H9 (cell line): ENCODE data around the gene SCGB2A2. TPM values are rescaled to one million over a fixed set of nuclear protein-coding genes. Genes with fewer than 3 reads are reported as not detected.

Experiments used
- DNase-seq: peaks from one replicate; pipeline ENCODE4 v3.0.0-alpha.2; 2017
- H2AFZ ChIP-seq: one replicate; pipeline ENCODE4 v1.6.1; 2013; ENCODE audit warnings: mild to moderate bottlenecking, low read length, control low read depth, moderate library complexity
- H2AK5ac ChIP-seq: 2 replicates; pipeline ENCODE4 v1.6.1; 2013; ENCODE audit warnings: low read length, control low read depth, mixed read lengths; ENCODE audit not compliant: insufficient read length
- H2BK120ac ChIP-seq: one replicate; pipeline ENCODE4 v1.6.1; 2013; ENCODE audit warnings: low read depth, mild to moderate bottlenecking, low read length, control low read depth, inconsistent platforms; ENCODE audit not compliant: poor library complexity, severe bottlenecking
- H2BK12ac ChIP-seq: 2 replicates; pipeline ENCODE4 v1.6.1; 2013; ENCODE audit warnings: low read length, control low read depth, mixed read lengths, low read depth; ENCODE audit not compliant: insufficient read length
- H2BK15ac ChIP-seq: 2 replicates; pipeline ENCODE4 v1.6.1; 2013; ENCODE audit warnings: low read depth, low read length, control low read depth
- H2BK20ac ChIP-seq: one replicate; pipeline ENCODE4 v1.6.1; 2013; ENCODE audit warnings: low read depth, mild to moderate bottlenecking, low read length, control low read depth, inconsistent platforms; ENCODE audit not compliant: poor library complexity, severe bottlenecking
- H2BK5ac ChIP-seq: 2 replicates; pipeline ENCODE4 v1.6.1; 2013; ENCODE audit warnings: low read length, control low read depth, mixed read lengths; ENCODE audit not compliant: insufficient read length
- H3K14ac ChIP-seq: 2 replicates; pipeline ENCODE4 v1.6.1; 2013; ENCODE audit warnings: low read length, control low read depth; ENCODE audit not compliant: insufficient read depth
- H3K18ac ChIP-seq: 2 replicates; pipeline ENCODE4 v1.6.1; 2013; ENCODE audit warnings: low read depth, mild to moderate bottlenecking, mixed read lengths, low read length, control low read depth; ENCODE audit not compliant: insufficient read length
- H3K23ac ChIP-seq: 2 replicates; pipeline ENCODE4 v1.6.1; 2013; ENCODE audit warnings: low read length, control low read depth, mixed read lengths, low read depth; ENCODE audit not compliant: insufficient read length
- H3K23me2 ChIP-seq: 2 replicates; pipeline ENCODE4 v1.6.1; 2013; ENCODE audit warnings: low read depth, mild to moderate bottlenecking, mixed read lengths, low read length, control low read depth; ENCODE audit not compliant: insufficient read length, poor library complexity, severe bottlenecking
- H3K27ac ChIP-seq: 2 replicates; pipeline ENCODE4 v1.5.1; 2013; ENCODE audit warnings: low read length, control low read depth, mixed read lengths, low read depth; ENCODE audit not compliant: insufficient read length
- H3K27me3 ChIP-seq: 2 replicates; pipeline ENCODE4 v1.6.1; 2013; ENCODE audit warnings: low read length, control low read depth, inconsistent platforms; ENCODE audit not compliant: insufficient read depth
- H3K4ac ChIP-seq: 2 replicates; pipeline ENCODE4 v1.6.1; 2013; ENCODE audit warnings: low read depth, mild to moderate bottlenecking, control low read depth, inconsistent platforms, low read length, moderate library complexity
- H3K4me1 ChIP-seq: 2 replicates; pipeline ENCODE4 v1.6.1; 2013; ENCODE audit warnings: low read length, control low read depth, inconsistent platforms; ENCODE audit not compliant: insufficient read depth
- H3K4me2 ChIP-seq: 2 replicates; pipeline ENCODE4 v1.6.1; 2013; ENCODE audit warnings: low read length, control low read depth, mixed read lengths; ENCODE audit not compliant: insufficient read length, insufficient read depth
- H3K56ac ChIP-seq: 2 replicates; pipeline ENCODE4 v1.6.1; 2013; ENCODE audit warnings: low read depth, mild to moderate bottlenecking, mixed read lengths, low read length, control low read depth; ENCODE audit not compliant: insufficient read length
- H3K79me1 ChIP-seq: 2 replicates; pipeline ENCODE4 v1.6.1; 2013; ENCODE audit warnings: low read depth, mild to moderate bottlenecking, moderate library complexity, low read length, control low read depth, inconsistent platforms; ENCODE audit not compliant: insufficient read depth, poor library complexity, severe bottlenecking
- H3K79me2 ChIP-seq: 2 replicates; pipeline ENCODE4 v1.6.1; 2013; ENCODE audit warnings: low read length, control low read depth, inconsistent platforms; ENCODE audit not compliant: insufficient read depth
- H3K9ac ChIP-seq: 2 replicates; pipeline ENCODE4 v1.6.1; 2013; ENCODE audit warnings: low read length, control low read depth, mixed read lengths; ENCODE audit not compliant: insufficient read length; ENCODE audit errors: extremely low read depth
- H3K9me3 ChIP-seq: one replicate; pipeline ENCODE4 v1.6.1; 2013; ENCODE audit warnings: low read depth, low read length, inconsistent platforms; ENCODE audit not compliant: control insufficient read depth
- H3T11ph ChIP-seq: one replicate; pipeline ENCODE4 v1.6.1; 2013; ENCODE audit warnings: mild to moderate bottlenecking, low read length, control low read depth, inconsistent platforms
- H4K20me1 ChIP-seq: one replicate; pipeline ENCODE4 v1.6.1; 2013; ENCODE audit not compliant: control insufficient read depth, insufficient read length, insufficient read depth
- H4K5ac ChIP-seq: 2 replicates; pipeline ENCODE4 v1.6.1; 2013; ENCODE audit warnings: low read depth, mild to moderate bottlenecking, mixed read lengths, low read length, control low read depth; ENCODE audit not compliant: insufficient read length
- H4K8ac ChIP-seq: replicated peaks from 2 replicates; pipeline ENCODE4 v1.6.1; 2013; ENCODE audit warnings: low read length, control low read depth, mixed read lengths, low read depth; ENCODE audit not compliant: insufficient read length
- H4K91ac ChIP-seq: 2 replicates; pipeline ENCODE4 v1.6.1; 2013; ENCODE audit warnings: low read depth, mild to moderate bottlenecking, moderate library complexity, mixed read lengths, low read length, control low read depth; ENCODE audit not compliant: insufficient read length
- H3K27ac Mint-ChIP-seq, 3 experiments: 2 replicates in 2 of 3; 3 replicates in 1 of 3; pipeline ENCODE4 v1.8.0; 2020 to 2021; ENCODE audit warnings: mixed read lengths in 3 of 3, mild to moderate bottlenecking in 1 of 3, moderate library complexity in 1 of 3
- H3K27me3 Mint-ChIP-seq: 2 replicates; pipeline ENCODE4 v1.8.0; 2021; ENCODE audit warnings: low read depth, mild to moderate bottlenecking, moderate library complexity, mixed read lengths
- H3K36me3 Mint-ChIP-seq, 3 experiments: 2 replicates in 2 of 3; 3 replicates in 1 of 3; pipeline ENCODE4 v1.8.0; 2020 to 2021; ENCODE audit warnings: low read depth in 3 of 3, mixed read lengths in 3 of 3; ENCODE audit not compliant: insufficient read depth in 1 of 3
- H3K4me1 Mint-ChIP-seq, 2 experiments: 2 replicates each; pipeline ENCODE4 v1.8.0; 2020; ENCODE audit warnings: mixed read lengths in 2 of 2
- H3K4me3 Mint-ChIP-seq, 2 experiments: 2 replicates in 1 of 2; 3 replicates in 1 of 2; pipeline ENCODE4 v1.8.0; 2020 to 2021; ENCODE audit warnings: mild to moderate bottlenecking in 2 of 2, mixed read lengths in 2 of 2, moderate library complexity in 1 of 2
- H3K9me3 Mint-ChIP-seq, 2 experiments: 2 replicates in 1 of 2; 3 replicates in 1 of 2; pipeline ENCODE4 v1.8.0; 2020; ENCODE audit warnings: mild to moderate bottlenecking in 2 of 2, mixed read lengths in 2 of 2, moderate library complexity in 1 of 2
- WGBS: extraction: QIAGEN DNeasy Blood & Tissue Kit; methylation state at CpG from one replicate; pipeline ENCODE4 v1.1.7; 2013; ENCODE audit warnings: missing lambda C conversion rate, low lambda C conversion rate, mixed read lengths; ENCODE audit not compliant: insufficient read length; ENCODE audit errors: extremely low coverage; 5-methylcytosine and 5-hydroxymethylcytosine counted together
- total RNA-seq: library from RNA; stranded (reverse); gene quantifications from 2 replicates; pipeline ENCODE4 v1.2.1, GENCODE V29; 2021
- TF ChIP-seq, protein P1 (sequence below): fragments of 200-600 bp; sonication (generic); conservative IDR thresholded peaks from 3 replicates; pipeline ENCODE4 v1.8.0; 2021; ENCODE audit warnings: antibody characterized with exemption, mild to moderate bottlenecking

The SCGB2A2 gene
- total RNA-seq, 1 experiment from 2014 or later, result not detected

- Mint-ChIP-seq H3K27ac (no peak within 1 kb of the TSS; a peak in 1 of 7 replicates), H3K9me3 (no peaks in the 10 kb centered on the region), H3K4me1 (peaks cover 5 to 13% of the 10 kb centered on the region in 2 experiments; a peak in 2 of 4 replicates), H3K27me3 (peaks cover 15% of the 10 kb centered on the region), H3K36me3 (no peaks in the 10 kb centered on the region), H3K4me3 (no peak within 1 kb of the TSS)
- peaks cover 1% of the 10 kb centered on the region; the same call in 1 of the 2 replicates for H3K79me2 ChIP-seq
- H2BK120ac ChIP-seq, result no peak within 1 kb of the TSS
- peak; percentile 43 for DNase-seq
- H3K9me3 ChIP-seq, result no peaks in the 10 kb centered on the region
- H3K14ac ChIP-seq, result no peak within 1 kb of the TSS
- H3K9ac ChIP-seq, result no peak within 1 kb of the TSS
- H4K91ac ChIP-seq, result no peak within 1 kb of the TSS
- no peak within 1 kb of the TSS for H3K27ac ChIP-seq
- no peak within 1 kb of the TSS for H2BK20ac ChIP-seq
- H3T11ph ChIP-seq, result no peak within 1 kb of the TSS
- TF ChIP-seq, protein P1, sequence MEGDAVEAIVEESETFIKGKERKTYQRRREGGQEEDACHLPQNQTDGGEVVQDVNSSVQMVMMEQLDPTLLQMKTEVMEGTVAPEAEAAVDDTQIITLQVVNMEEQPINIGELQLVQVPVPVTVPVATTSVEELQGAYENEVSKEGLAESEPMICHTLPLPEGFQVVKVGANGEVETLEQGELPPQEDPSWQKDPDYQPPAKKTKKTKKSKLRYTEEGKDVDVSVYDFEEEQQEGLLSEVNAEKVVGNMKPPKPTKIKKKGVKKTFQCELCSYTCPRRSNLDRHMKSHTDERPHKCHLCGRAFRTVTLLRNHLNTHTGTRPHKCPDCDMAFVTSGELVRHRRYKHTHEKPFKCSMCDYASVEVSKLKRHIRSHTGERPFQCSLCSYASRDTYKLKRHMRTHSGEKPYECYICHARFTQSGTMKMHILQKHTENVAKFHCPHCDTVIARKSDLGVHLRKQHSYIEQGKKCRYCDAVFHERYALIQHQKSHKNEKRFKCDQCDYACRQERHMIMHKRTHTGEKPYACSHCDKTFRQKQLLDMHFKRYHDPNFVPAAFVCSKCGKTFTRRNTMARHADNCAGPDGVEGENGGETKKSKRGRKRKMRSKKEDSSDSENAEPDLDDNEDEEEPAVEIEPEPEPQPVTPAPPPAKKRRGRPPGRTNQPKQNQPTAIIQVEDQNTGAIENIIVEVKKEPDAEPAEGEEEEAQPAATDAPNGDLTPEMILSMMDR, result no peak
- no peak within 1 kb of the TSS for H3K23ac ChIP-seq
- H4K5ac ChIP-seq, result no peak within 1 kb of the TSS
- H3K56ac ChIP-seq, result no peak within 1 kb of the TSS
- no peak within 1 kb of the TSS for H2AFZ ChIP-seq
- no peaks in the 10 kb centered on the region for H3K27me3 ChIP-seq
- no peaks in the 10 kb centered on the region for H3K23me2 ChIP-seq
- no peak within 1 kb of the TSS for H2BK15ac ChIP-seq
- H3K4ac ChIP-seq, result no peak within 1 kb of the TSS
- H2BK12ac ChIP-seq, result no peak within 1 kb of the TSS
- H2AK5ac ChIP-seq, result no peak within 1 kb of the TSS
- H4K8ac ChIP-seq, result no peak within 1 kb of the TSS
- no peak within 1 kb of the TSS for H2BK5ac ChIP-seq
- no peak within 1 kb of the TSS for H3K18ac ChIP-seq
- no peaks in the 10 kb centered on the region for H3K4me1 ChIP-seq
- H4K20me1 ChIP-seq, result no peaks in the 10 kb centered on the region
- no CpG with 5 or more reads among the region's 3 CpGs for WGBS
- H3K4me2 ChIP-seq, result no peak within 1 kb of the TSS
- H3K79me1 ChIP-seq, result no peaks in the 10 kb centered on the region
Observed at GRCh38 chr11:62242021-62242420, 27.9 kb upstream of the SCGB2A2 start, which contains the start of gene SCGB1D2. Gene SCGB1D2 (plus strand): TSS chr11:62242239. CDS start chr11:62242308, 69 bp downstream.
